GM12878 (cell line): ENCODE measurements around the gene RIT1. TPM values are rescaled to one million over a fixed set of nuclear protein-coding genes. Genes with fewer than 3 reads are reported as not detected.

Experiments
- ATAC-seq: fragments of 200-7000 bp; cut with Tn5 transposase; 3 replicates; pipeline ENCODE4 v1.9.1; 2020; ENCODE audit warnings: mild to moderate bottlenecking, moderate library complexity
- BruUV-seq: library from RNA; stranded (reverse); fragments of 400-500 nt; replicated peaks from 2 replicates; lab custom pipeline; 2021; lab: Mats Ljungman, UMichigan
- CTCF ChIA-PET: fragments of 300-600 bp; sonication (Branson Sonifier 250); formaldehyde crosslinking; extraction: SDS; loops from one replicate; lab custom pipeline; 2021; ENCODE audit warnings: inconsistent platforms; lab: Yijun Ruan, JAX
- POLR2A ChIA-PET: fragments of 350-600 bp; formaldehyde crosslinking; extraction: SDS; loops from one replicate; lab custom pipeline; 2021; ENCODE audit warnings: inconsistent platforms; lab: Charles Lee
- RAD21 ChIA-PET: fragments of 300-600 bp; sonication (Branson Sonifier 250); formaldehyde crosslinking; loops from one replicate; lab custom pipeline; 2023; ENCODE audit warnings: antibody characterized with exemption; ENCODE audit not compliant: unreplicated experiment; lab: Charles Lee
- SMC1A ChIA-PET: fragments of 300-600 bp; sonication (Branson Sonifier 250); formaldehyde crosslinking; loops from one replicate; lab custom pipeline; 2023; ENCODE audit not compliant: unreplicated experiment, uncharacterized antibody; lab: Charles Lee
- DNase-seq: peaks from one replicate; pipeline ENCODE4 v3.0.0-alpha.2; 2011; ENCODE audit warnings: low read depth, low spot score
- FAIRE-seq: peaks from 3 replicates; lab custom pipeline; 2011; peaks lifted over from hg19 to GRCh38; lab: Jason Lieb, UNC
- H2AFZ ChIP-seq: 2 replicates; pipeline ENCODE4 v1.6.0; 2011; ENCODE audit warnings: low read depth, low read length, control low read depth; ENCODE audit not compliant: control insufficient read depth
- H3K27ac ChIP-seq: 2 replicates; pipeline ENCODE4 v1.5.1; 2011; ENCODE audit warnings: control low read depth; ENCODE audit not compliant: control insufficient read depth, insufficient read depth
- H3K27me3 ChIP-seq, 2 experiments: replicated peaks in 1 of 2; 2 replicates each; pipeline versions ENCODE4 v1.6.0 to v1.6.1; 2011; ENCODE audit warnings: low read length in 1 of 2; ENCODE audit not compliant: control insufficient read depth in 2 of 2, insufficient read depth in 2 of 2
- H3K36me3 ChIP-seq, 2 experiments: 2 replicates each; pipeline ENCODE4 v1.5.1; 2011; ENCODE audit warnings: low read length in 1 of 2; ENCODE audit not compliant: control insufficient read depth in 2 of 2, insufficient read depth in 2 of 2
- H3K4me1 ChIP-seq: 2 replicates; pipeline ENCODE4 v1.6.1; 2011; ENCODE audit warnings: mild to moderate bottlenecking, low read length, moderate library complexity, mixed read lengths; ENCODE audit not compliant: control insufficient read depth, insufficient read depth
- H3K4me2 ChIP-seq: 2 replicates; pipeline ENCODE4 v1.6.0; 2011; ENCODE audit warnings: control low read depth; ENCODE audit not compliant: control insufficient read depth, insufficient read depth
- H3K4me3 ChIP-seq: fragments of 200-600 bp; sonication (generic); 2 replicates; pipeline ENCODE4 v1.5.1; 2016
- H3K79me2 ChIP-seq: 2 replicates; pipeline ENCODE4 v1.6.0; 2011; ENCODE audit warnings: low read length; ENCODE audit not compliant: control insufficient read depth, insufficient read depth
- H3K9ac ChIP-seq: 2 replicates; pipeline ENCODE4 v1.8.0; 2011; ENCODE audit warnings: low read length, control low read depth, mixed read lengths; ENCODE audit not compliant: control insufficient read depth, insufficient read depth
- H3K9me3 ChIP-seq: replicated peaks from 3 replicates; pipeline ENCODE4 v1.5.1; 2011; ENCODE audit warnings: mild to moderate bottlenecking, low read length; ENCODE audit not compliant: control insufficient read depth, insufficient read depth
- H4K20me1 ChIP-seq: 2 replicates; pipeline ENCODE4 v1.6.0; 2011; ENCODE audit not compliant: control insufficient read depth, insufficient read depth
- BCL11A ChIP-seq: IDR thresholded peaks from 2 replicates; pipeline ENCODE4 v1.6.1; 2011; ENCODE audit warnings: low read depth, low read length
- CBX3 ChIP-seq: fragments of 200-600 bp; sonication (generic); IDR thresholded peaks from 2 replicates; pipeline ENCODE4 v1.6.1; 2016; ENCODE audit warnings: low read depth, borderline replicate concordance
- CBX5 ChIP-seq: sonication (generic); IDR thresholded peaks from 2 replicates; pipeline ENCODE4 v1.6.1; 2016; ENCODE audit warnings: low read depth, moderate library complexity, mild to moderate bottlenecking, inconsistent platforms
- CHD2 ChIP-seq: IDR thresholded peaks from 2 replicates; pipeline ENCODE4 v1.6.1; 2011; ENCODE audit warnings: low read depth, low read length, improper control_type of control experiment, borderline replicate concordance
- EED ChIP-seq: sonication (generic); IDR thresholded peaks from 2 replicates; pipeline ENCODE4 v1.6.1; 2016; ENCODE audit warnings: antibody characterized with exemption, low read depth
- FOXK2 ChIP-seq: fragments of 450-650 bp; IDR thresholded peaks from 2 replicates; pipeline ENCODE4 v1.6.1; 2017; ENCODE audit warnings: mild to moderate bottlenecking, moderate library complexity
- KLF5 ChIP-seq: fragments of 450-650 bp; IDR thresholded peaks from 2 replicates; pipeline ENCODE4 v1.6.1; 2014; ENCODE audit warnings: mild to moderate bottlenecking; ENCODE audit not compliant: partially characterized antibody
- MEF2B ChIP-seq: fragments of 450-650 bp; IDR thresholded peaks from 2 replicates; pipeline ENCODE4 v1.6.1; 2018; ENCODE audit warnings: mild to moderate bottlenecking, moderate library complexity; ENCODE audit not compliant: partially characterized antibody, poor library complexity, severe bottlenecking
- MTA3 ChIP-seq: IDR thresholded peaks from 2 replicates; pipeline ENCODE4 v1.6.1; 2012; ENCODE audit warnings: low read length, inconsistent platforms, borderline replicate concordance
- POLR2A ChIP-seq: IDR thresholded peaks from 2 replicates; pipeline ENCODE4 v1.6.1; 2011; ENCODE audit warnings: low read depth, mild to moderate bottlenecking, low read length
- POLR2AphosphoS2 ChIP-seq: IDR thresholded peaks from 2 replicates; pipeline ENCODE4 v1.6.1; 2011; ENCODE audit warnings: low read depth, mild to moderate bottlenecking, low read length, improper control_type of control experiment, moderate library complexity
- RCOR1 ChIP-seq: conservative IDR thresholded peaks from 2 replicates; pipeline ENCODE4 v1.6.1; 2012; ENCODE audit warnings: low read depth, low read length, improper control_type of control experiment
- SMARCA5 ChIP-seq: fragments of 450-650 bp; IDR thresholded peaks from 2 replicates; pipeline ENCODE4 v1.6.1; 2017; ENCODE audit warnings: mild to moderate bottlenecking
- YY1 ChIP-seq: IDR thresholded peaks from 2 replicates; pipeline ENCODE4 v1.6.1; 2011; ENCODE audit warnings: low read depth, mild to moderate bottlenecking, low read length
- ZNF207 ChIP-seq: fragments of 450-650 bp; IDR thresholded peaks from 2 replicates; pipeline ENCODE4 v1.6.1; 2014; ENCODE audit warnings: antibody characterized with exemption, mild to moderate bottlenecking, borderline replicate concordance
- ZNF217 ChIP-seq: fragments of 450-650 bp; IDR thresholded peaks from 2 replicates; pipeline ENCODE4 v1.6.1; 2017; ENCODE audit warnings: antibody characterized with exemption, mild to moderate bottlenecking
- ZNF24 ChIP-seq: fragments of 450-650 bp; IDR thresholded peaks from 2 replicates; pipeline ENCODE4 v1.6.1; 2017; ENCODE audit warnings: antibody characterized with exemption, mild to moderate bottlenecking
- WGBS: methylation state at CpG from one replicate; pipeline ENCODE4 v1.1.6; 2016; ENCODE audit warnings: low lambda C conversion rate; ENCODE audit not compliant: insufficient replicate concordance, insufficient coverage; ENCODE audit errors: missing lambda C conversion rate; 5-methylcytosine and 5-hydroxymethylcytosine counted together
- in situ Hi-C: fragments of 300-500 bp; cut with MboI; formaldehyde crosslinking; loops from 9 replicates; pipeline ENCODE4 v1.14.3; 2018; ENCODE audit warnings: mixed read lengths
- intact Hi-C: fragments of 100-400 bp; cut with micrococcal nuclease; formaldehyde crosslinking; loops from one replicate; pipeline ENCODE4 v1.14.2; 2022; ENCODE audit not compliant: unreplicated experiment
- polyA plus RNA-seq, 11 experiments: library from polyadenylated mRNA; depleted of rRNA in 4 of 11; unstranded in 6 of 11; stranded (reverse) in 5 of 11; fragments of >200 nt; fragmentation: Nextera tagmentation in 4 of 11; fragmentation: Illumina TruSeq in 1 of 11; extraction: Ambion mirVana in 4 of 11; extraction: Trizol in 1 of 11; gene quantifications; 1 replicate in 1 of 11; 2 replicates in 10 of 11; pipeline versions ENCODE4 v1.2.1 to v1.2.3, GENCODE V29; 2011 to 2016; ENCODE audit warnings: inconsistent platforms in 2 of 11, missing spikeins in 2 of 11, low read depth in 1 of 11
- total RNA-seq, 4 experiments: library from RNA; depleted of rRNA in 3 of 4; stranded (reverse); fragments of >200 nt in 3 of 4; fragmentation: Illumina TruSeq in 1 of 4; extraction: Trizol in 1 of 4; gene quantifications; 2 replicates each; pipeline versions ENCODE4 v1.2.1 to v1.2.3, GENCODE V29; 2013 to 2021
- TF ChIP-seq, protein P1 (sequence below): fragments of 450-650 bp; IDR thresholded peaks from 2 replicates; pipeline ENCODE4 v1.6.1; 2017; ENCODE audit warnings: mild to moderate bottlenecking, low read depth, inconsistent platforms; ENCODE audit not compliant: poor library complexity, severe bottlenecking

RIT1 gene
- total and polyA plus RNA-seq, 10 of the 15 experiments (the other 5 are each of a cell fraction or from before 2014, with no cell fraction given): 6.8 to 61.5 (median 13.7) TPM

DNA sequence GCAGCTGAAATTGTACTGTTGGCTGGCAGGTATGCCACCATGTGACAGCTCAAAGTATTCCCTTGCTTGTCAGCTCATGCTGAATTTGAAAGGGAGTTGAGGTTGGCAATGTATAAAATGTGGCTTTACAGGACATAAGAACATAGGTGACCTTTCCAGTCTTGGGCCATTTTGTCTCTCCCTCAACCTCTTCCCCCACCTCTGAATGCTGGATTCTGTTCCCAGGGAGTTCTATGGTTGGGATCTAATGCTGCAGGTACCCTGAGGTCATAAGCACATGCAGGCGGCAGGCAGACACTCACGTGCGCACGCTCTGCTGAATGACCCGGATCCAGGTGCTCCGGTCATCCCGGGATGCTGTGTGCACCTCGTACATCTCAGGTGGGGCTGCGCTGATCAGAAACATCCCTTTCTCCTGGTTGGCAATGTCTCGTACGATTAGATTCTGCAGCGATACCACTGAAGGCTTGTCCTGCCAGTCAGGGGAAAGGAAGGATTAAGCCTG, 46.3 kb upstream of the RIT1 start:
- ATAC-seq: no peak
- Histone ChIP-seq H2AFZ (no peak overlapping the region), H3K9me3 (no peaks in the 10 kb centered on the region), H3K9ac (no peak overlapping the region), H3K79me2 (peaks cover 1% of the 10 kb centered on the region), H3K4me2 (no peak overlapping the region), H4K20me1 (no peaks in the 10 kb centered on the region), H3K27me3 (no peaks in the 10 kb centered on the region), H3K27ac (no peak overlapping the region), H3K4me1 (peaks cover 34% of the 10 kb centered on the region), H3K4me3 (no peak overlapping the region), H3K36me3 (peaks cover 35 to 58% of the 10 kb centered on the region in 2 experiments)
- in situ Hi-C loops (no loop called here), intact Hi-C loops (no loop called here)
- ChIA-PET CTCF (interaction anchor here (0.8 to 2.5 kb wide), 4 partner anchors 11 to 20 kb away, joined by 3 to 7 read pairs (median 6); no protein-coding TSS in a partner anchor), SMC1A (interaction anchor here (0.7 to 9.7 kb wide), 9 partner anchors 8 to 107 kb away, joined by 3 to 152 read pairs (median 4); partner anchors contain the start of gene ARHGEF2), POLR2A (interaction anchor here (0.7 to 8.4 kb wide), 8 partner anchors 9 to 23 kb away, joined by 3 to 180 read pairs (median 5); partner anchors contain the start of genes ARHGEF2 and KHDC4), RAD21 (interaction anchor here (0.8 to 7.5 kb wide), 4 partner anchors 12 to 19 kb away, joined by 5 to 72 read pairs (median 22); partner anchors contain the start of gene ARHGEF2)
- WGBS: 95% methylated on average over 12 of the region's 12 CpGs
- TSS peak; percentile 48 for BruUV-seq
- no peak for FAIRE-seq
- DNase-seq: no peak
- no peak for TF ChIP-seq YY1
- peak; percentile 27; the same call in 1 of the 2 replicates for TF ChIP-seq POLR2A
- no peak for TF ChIP-seq CBX3
- no peak for TF ChIP-seq KLF5
- TF ChIP-seq CBX5: no peak
- TF ChIP-seq SMARCA5: no peak

DNA sequence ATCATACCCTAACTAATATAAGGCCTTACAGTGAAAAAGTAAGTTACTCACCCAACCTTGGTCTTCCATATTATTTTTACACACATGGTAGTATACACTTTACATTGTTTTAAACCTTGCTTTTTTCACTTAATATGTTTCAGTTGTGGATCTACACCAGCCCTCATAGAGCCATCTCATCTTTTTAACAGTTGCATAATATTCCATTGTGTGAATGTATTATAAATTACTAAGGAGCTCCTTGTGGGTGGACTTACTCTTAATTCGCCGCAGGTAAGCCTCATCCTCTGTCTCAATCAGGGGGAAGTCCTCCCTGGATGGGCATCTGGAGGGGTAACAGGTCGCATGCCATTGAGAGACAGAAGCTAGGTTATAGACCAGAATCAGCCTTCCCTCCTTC, 43.5 kb upstream of the RIT1 start:
- H3K27ac ChIP-seq: no peak overlapping the region
- ATAC-seq: no peak
- CTCF ChIA-PET: interaction anchor here (0.6 to 1.4 kb wide), 3 partner anchors 27 to 72 kb away, joined by 3 to 4 read pairs (median 3); no protein-coding TSS in a partner anchor
- no peak overlapping the region for H3K4me3 ChIP-seq
- peaks cover 9% of the 10 kb centered on the region for H3K4me1 ChIP-seq
- no peak overlapping the region for H2AFZ ChIP-seq
- intact Hi-C loops (no loop called here), in situ Hi-C loops (no loop called here)
- no peaks in the 10 kb centered on the region for H4K20me1 ChIP-seq
- FAIRE-seq: no peak
- H3K36me3 ChIP-seq: peaks cover 45 to 59% of the 10 kb centered on the region in 2 experiments
- no peaks in the 10 kb centered on the region for H3K27me3 ChIP-seq
- H3K9ac ChIP-seq: no peak overlapping the region
- POLR2A ChIA-PET: interaction anchor here (0.6 to 1.0 kb wide), 3 partner anchors 9 to 173 kb away, joined by 3 read pairs; no protein-coding TSS in a partner anchor
- no peaks in the 10 kb centered on the region for H3K9me3 ChIP-seq
- no TSS peak for BruUV-seq
- H3K79me2 ChIP-seq: no peaks in the 10 kb centered on the region; the same call in none of the 2 replicates
- 100% methylated on average over 3 of the region's 3 CpGs for WGBS
- H3K4me2 ChIP-seq: no peak overlapping the region
- SMC1A ChIA-PET: interaction anchor here (0.9 to 9.7 kb wide), 5 partner anchors 8 to 23 kb away, joined by 3 to 152 read pairs (median 3); partner anchors contain the start of gene ARHGEF2
- RAD21 ChIA-PET: interaction anchor here (1.8 kb wide), 1 partner anchor 16 kb away, joined by 5 read pairs; no protein-coding TSS in a partner anchor
- DNase-seq: no peak
- no peak for TF ChIP-seq CHD2
- TF ChIP-seq EED: no peak
- TF ChIP-seq ZNF207: no peak
- TF ChIP-seq FOXK2: no peak
- TF ChIP-seq MTA3: no peak
- TF ChIP-seq, protein P1, sequence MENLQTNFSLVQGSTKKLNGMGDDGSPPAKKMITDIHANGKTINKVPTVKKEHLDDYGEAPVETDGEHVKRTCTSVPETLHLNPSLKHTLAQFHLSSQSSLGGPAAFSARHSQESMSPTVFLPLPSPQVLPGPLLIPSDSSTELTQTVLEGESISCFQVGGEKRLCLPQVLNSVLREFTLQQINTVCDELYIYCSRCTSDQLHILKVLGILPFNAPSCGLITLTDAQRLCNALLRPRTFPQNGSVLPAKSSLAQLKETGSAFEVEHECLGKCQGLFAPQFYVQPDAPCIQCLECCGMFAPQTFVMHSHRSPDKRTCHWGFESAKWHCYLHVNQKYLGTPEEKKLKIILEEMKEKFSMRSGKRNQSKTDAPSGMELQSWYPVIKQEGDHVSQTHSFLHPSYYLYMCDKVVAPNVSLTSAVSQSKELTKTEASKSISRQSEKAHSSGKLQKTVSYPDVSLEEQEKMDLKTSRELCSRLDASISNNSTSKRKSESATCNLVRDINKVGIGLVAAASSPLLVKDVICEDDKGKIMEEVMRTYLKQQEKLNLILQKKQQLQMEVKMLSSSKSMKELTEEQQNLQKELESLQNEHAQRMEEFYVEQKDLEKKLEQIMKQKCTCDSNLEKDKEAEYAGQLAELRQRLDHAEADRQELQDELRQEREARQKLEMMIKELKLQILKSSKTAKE: no peak
- TF ChIP-seq RCOR1: no peak
- TF ChIP-seq POLR2AphosphoS2: no peak
- TF ChIP-seq ZNF217: no peak
- TF ChIP-seq ZNF24: no peak
- no peak for TF ChIP-seq MEF2B
- no peak for TF ChIP-seq BCL11A
